HG02759 (cell line): Measurements from ENCODE around the gene SIGLEC1.

ENCODE experiments used
- ATAC-seq: cut with Tn5 transposase; IDR thresholded peaks from one replicate; pipeline ENCODE4 v1.9.1; 2021; ENCODE audit warnings: mild to moderate bottlenecking, moderate library complexity; ENCODE audit not compliant: unreplicated experiment

Gene SIGLEC1

DNA sequence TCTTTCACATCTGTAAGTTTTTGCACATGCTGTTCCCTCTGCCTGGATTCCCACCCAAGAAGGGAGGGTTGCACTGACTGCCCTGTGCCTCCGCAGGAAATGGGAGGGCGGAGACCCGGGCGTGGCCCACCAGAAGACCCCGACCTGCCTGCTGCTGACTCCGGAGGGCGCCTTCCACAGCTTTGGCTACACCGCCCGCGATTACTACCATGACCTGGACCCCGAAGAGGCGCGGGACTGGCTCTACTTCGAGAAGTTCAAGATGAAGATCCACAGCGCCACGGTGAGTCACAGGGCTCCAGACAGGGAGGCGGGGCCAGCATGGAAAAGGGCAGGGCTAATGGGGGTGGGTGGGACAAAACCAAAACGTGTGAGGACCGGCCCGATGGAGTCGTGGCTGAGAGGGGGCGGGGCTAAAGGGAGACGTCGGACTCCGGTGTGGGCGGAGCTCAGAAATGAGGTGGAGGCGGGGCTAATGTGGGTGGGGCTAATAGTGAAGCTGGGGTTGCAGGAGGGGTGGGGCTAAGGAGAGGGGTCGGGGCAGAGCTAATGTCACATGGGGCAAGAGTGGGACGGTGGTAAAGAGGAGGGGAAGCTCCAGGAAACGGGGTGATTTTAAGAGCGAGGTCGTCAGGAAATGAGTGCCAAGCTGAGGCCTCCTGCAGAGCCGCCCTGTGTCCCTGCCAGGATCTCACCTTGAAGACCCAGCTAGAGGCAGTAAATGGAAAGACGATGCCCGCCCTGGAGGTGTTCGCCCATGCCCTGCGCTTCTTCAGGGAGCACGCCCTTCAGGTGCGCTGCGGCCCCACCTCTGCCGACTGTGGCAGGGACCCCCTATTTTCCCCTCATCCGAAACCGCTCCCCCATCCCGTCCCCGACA, 32.6 kb upstream of the SIGLEC1 start:
- ATAC-seq = peak; percentile 41

DNA sequence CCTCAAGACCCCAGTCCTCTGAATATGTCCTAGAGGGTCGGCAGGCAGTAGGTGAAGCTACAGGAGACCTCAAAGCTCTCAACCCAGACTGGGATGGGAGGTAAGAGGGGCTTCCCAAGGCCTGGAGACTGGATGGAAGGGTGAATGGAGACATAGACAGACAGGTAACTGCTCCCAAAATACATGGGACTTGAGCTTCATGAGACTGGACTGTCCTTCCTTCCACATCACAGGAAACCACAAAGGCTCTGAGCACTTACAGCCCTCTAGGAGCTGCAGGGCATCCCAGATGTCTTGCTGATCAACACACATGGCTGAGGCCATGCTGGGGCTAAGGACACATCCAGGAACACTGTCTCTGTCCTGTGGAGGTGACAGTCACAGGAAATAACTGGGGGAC, 31.6 kb upstream of the SIGLEC1 start:
- ATAC-seq = no peak

DNA sequence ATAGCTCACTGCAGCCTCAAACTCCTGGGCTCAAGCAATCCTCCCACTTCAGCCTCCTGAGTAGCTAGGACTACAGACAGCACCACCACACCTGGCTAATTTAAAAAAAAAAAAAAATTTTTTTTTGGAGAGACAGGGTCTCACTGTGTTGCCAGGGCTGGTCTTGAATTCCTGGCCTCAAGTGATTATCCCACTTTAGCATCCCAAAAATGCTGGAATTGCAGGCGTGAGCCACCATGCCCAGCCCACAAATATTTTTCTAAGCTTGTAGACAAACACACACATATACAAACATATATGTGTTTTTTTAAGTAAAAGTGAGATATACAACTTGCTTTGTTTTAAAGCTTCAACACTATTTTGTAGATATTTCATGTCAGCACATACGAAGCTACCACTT, 30.9 kb upstream of the SIGLEC1 start:
- ATAC-seq = no peak

GRCh38 chr20:3741836-3742458, 29.5 kb upstream of the SIGLEC1 start:
- no peak for ATAC-seq

DNA sequence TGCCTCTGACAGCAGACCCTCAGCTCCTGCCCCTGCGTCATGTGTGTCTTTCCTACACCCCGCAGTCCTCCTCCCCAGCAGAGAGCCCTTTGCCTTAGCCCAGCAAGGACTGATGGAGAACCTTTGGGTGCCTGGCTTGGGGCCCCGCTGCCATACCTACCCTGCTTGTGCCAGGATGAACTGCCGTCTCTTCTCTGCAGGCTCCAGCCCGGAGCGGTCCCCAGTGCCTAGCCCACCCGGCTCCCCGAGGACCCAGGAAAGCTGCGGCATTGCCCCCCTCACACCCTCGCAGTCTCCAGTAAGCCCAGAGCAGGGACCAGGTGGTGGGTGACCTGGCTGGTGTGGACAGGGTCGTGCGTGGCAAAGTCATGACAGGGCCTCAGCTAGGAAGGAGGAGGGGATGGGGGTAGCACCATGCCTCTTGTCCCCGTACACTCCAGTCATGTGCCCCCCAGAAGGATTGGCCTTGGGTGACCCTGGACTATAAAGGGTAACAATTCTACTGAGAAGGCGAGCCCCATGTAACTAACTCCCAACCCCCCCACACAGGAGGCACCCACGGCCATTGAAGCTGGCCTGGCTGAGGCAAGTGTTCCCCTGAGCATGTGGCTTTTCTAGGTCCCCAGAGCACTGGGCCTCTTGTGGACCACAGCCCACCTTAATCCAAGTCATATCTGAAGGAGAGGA, 28.4 kb upstream of the SIGLEC1 start:
- ATAC-seq = no peak

- ATAC-seq = no peak
These were observed 27.6 kb upstream of the SIGLEC1 start for GRCh38 chr20:3739926-3740451.

DNA sequence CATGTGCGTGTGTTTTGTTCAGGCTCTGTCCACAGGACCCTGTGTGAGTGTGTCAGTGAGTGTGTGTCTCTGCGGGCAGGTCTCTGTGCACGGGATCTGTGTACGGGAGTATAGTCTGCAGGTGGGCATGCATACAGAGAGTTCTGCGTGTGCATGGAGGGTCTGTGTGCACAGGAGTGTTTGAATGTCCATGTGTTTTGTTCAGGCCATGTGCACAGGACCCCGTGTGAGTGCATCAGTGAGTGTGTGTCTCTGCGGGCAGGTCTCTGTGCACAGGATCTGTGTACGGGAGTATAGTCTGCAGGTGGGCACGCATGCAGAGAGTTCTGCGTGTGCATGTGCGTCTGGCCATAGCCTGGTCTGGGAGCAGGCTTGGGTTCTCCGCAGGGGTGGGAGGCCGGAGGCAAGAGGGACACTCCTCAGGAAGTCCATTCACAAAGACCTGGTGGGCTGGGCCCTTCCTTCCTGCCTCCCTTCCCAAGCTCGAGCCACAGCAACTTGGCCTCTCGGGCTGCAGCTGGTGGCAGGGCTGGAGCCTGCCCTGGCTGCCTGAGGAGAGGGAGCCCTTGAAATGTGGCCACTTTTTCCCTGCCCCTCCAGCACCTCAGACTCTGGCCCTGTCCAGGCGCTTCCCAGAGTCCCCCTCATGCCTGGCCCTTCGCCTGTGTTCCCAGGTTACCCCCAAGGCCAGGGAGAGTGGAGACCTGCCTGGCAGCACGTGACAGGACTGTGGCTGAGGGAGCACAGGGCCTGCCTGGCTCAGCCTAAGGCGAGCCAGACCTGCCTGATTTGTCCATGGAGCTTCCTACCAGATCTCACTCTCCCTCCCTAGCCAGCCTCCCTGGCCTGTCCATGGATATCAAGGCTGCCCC, 26.9 kb upstream of the SIGLEC1 start:
- ATAC-seq = no peak

- no peak for ATAC-seq
These were observed 26.0 kb upstream of the SIGLEC1 start for GRCh38 chr20:3738111-3739053.

DNA sequence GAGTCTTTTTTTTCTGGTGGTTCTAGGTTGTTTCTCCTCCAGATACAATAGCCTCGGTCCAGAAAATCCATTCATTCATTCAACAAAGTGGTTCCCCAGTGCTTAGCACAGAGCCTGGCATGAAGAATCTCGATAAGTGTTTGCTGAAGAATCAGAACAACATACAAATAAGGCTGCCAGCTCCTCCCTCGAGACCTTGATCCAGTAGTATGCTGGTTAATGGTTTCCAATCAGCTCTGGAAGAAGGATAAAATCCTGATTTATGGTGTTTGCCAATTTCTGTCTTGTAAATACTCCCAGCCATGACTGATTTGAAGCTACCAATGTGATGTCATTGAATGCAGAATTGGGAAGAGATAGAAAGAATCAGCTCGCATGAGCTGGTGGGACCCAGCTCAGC, 23.4 kb upstream of the SIGLEC1 start:
- no peak for ATAC-seq

DNA sequence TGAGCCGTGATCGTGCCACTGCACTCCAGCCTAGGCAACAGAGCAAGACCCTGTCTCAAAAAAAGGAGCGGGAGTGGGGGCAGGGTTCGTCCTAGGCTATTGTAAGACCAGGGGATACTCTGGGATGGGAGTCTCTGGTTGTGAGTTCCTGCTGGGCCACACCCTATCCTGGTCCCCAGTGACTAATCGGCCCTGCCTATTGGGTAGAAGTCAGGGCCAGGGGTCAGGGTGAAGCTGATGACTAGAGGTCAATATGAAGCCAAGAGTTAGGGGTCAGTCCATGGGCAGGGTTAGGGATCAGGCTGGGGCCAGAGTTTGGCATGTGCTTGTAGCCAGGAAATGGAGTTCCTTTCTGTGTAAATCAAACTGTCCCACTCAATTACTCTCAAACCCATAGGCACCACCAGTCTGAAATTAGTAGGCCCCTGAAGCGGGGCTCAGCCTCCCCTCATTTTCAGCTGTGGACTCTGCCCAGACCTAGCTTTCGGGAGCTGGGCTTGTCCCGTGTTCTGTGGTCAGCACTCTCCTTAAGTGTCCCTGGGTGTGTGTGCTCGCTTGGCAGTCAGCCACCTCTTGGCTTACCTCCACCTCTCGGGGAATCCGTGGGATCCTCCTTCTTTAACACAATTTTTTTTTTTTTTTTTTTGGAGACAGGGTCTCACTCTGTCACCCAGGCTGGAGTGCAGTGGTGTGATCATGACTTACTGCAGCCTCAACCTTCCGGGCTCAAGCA, 21.9 kb upstream of the SIGLEC1 start:
- ATAC-seq = no peak

- ATAC-seq = no peak
These were observed 21.0 kb upstream of the SIGLEC1 start for GRCh38 chr20:3733119-3733995.

DNA sequence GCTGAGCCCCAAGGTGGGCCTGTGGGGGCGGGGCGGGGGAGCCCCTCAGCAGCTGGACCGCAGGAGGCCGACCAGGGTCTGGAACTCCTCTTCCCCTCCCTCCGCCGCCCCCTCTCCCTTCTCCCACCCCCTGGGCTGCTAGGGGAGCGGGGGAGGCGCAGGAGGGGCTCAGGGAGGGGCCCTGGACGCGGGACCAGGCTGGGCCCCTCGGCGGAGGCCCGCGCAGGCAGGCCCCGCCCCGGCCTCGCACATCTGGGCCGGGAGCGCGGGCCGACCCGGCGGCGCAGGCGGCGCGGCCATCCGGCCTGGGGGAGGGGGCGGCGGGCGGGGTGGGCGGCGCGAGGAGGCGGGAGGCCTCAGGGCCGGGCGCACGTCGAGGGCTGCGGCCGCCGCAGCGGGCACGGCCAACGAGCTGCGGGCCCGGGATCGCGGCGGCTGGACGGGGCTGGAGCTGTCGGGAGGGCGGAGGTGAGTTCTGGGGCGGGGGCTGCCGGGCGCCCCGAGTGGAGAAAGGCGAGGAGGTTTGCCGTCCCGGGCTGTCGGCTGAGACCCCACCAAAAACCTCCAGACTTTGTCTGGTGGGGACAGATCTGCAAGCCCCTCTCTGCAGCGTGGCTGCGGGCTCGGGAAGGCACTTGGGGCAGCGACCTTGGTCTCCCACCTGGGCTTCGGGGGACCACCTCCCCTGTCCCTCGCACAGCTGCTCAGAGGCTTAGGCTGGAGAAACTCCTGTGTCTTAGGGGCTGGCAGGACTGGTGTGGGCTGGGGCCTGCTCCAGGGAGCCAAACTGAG, 20.1 kb upstream of the SIGLEC1 start, which contains the start of gene HSPA12B:
Gene HSPA12B, plus strand, starts transcription at position 359 of the 792 bp plus-strand sequence. CDS start 5,990 bp downstream, outside the sequence.
- ATAC-seq = no peak

DNA sequence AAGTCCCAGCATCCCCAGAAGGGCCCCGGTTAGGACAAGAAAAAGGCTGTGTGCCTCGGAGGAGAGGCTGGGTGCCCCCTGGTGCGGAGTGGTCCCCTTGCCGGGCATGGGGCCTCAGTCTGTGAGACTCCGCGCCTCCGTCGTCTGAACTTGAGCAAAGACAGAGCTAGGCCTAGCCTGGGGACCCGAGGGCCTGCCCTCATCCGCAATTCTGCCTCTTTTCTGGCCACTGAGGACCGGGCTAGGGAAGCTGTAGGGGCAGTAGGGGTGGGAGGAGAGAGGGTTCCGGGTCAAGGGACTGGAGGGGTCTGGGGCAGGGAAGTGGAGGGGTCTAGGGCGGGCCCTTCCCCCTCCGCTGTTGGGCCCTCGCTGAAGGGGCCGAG, 19.5 kb upstream of the SIGLEC1 start:
- no peak for ATAC-seq

GRCh38 chr20:3730803-3731672, 18.6 kb upstream of the SIGLEC1 start:
- no peak for ATAC-seq

DNA sequence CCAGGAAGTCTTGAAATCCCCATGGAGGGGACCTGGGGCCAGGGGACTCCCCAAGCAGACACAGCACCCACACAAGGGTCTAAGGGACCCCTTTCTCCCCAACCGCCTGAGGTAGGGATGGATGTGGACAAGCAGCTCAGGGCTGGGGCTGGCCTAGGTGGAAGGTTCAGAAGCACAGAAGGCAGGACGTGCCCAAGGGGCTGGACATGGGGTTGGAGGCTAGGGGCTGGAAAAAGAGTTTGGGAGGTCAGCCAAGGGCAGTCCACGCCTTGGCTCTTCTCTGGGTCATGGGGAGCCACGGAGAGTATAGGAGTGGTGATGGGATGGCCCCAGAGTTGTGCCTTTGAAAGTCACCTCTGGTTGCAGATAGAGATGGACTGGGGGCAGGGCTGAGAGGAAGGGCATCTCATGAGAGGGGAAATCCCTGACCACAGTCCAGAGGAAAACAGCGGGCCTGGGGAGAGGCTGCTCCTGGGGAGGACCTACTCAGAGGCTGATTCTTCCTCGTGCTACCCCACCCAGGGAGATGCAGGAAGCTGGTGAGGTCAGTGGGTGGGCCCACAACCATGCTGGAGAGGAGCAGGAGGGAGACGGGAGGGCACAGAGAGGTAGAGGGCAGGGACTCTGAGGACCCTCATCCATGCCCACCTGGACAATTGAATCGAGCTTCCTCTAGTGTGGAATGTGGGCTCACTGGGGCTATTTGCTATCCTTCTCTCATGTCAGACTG, 17.6 kb upstream of the SIGLEC1 start:
- ATAC-seq = no peak
